Ectodermal cell (in vitro differentiated cells): Measurements from ENCODE around the gene ARSG.

Experiments
- H3K27ac ChIP-seq: 2 replicates; pipeline ENCODE4 v1.7.0; 2013; ENCODE audit warnings: mild to moderate bottlenecking, low read depth, low read length; ENCODE audit not compliant: insufficient read depth, poor library complexity, severe bottlenecking
- H3K27me3 ChIP-seq: 2 replicates; pipeline ENCODE4 v1.7.0; 2013; ENCODE audit warnings: mild to moderate bottlenecking, low read length; ENCODE audit not compliant: insufficient read depth, control insufficient read depth, poor library complexity, severe bottlenecking
- H3K36me3 ChIP-seq: one replicate; pipeline ENCODE4 v1.7.0; 2013; ENCODE audit warnings: low read length; ENCODE audit not compliant: control insufficient read depth, insufficient read depth
- H3K4me1 ChIP-seq: one replicate; pipeline ENCODE4 v1.7.0; 2013; ENCODE audit warnings: low read length; ENCODE audit not compliant: control insufficient read depth, insufficient read depth
- H3K4me3 ChIP-seq: 2 replicates; pipeline ENCODE4 v1.7.0; 2013; ENCODE audit warnings: low read depth, low read length, control low read depth; ENCODE audit not compliant: insufficient read depth
- H3K9me3 ChIP-seq: 2 replicates; pipeline ENCODE4 v1.7.0; 2013; ENCODE audit warnings: mild to moderate bottlenecking, low read length, moderate library complexity; ENCODE audit not compliant: control insufficient read depth
- WGBS, 2 experiments: methylation state at CpG; one replicate each; pipeline ENCODE4 v1.1.7; 2013; ENCODE audit warnings: missing lambda C conversion rate in 2 of 2; 5-methylcytosine and 5-hydroxymethylcytosine counted together

The ARSG gene

GRCh38 chr17:68443972-68444464 is 152.7 kb downstream of the ARSG start:
- Histone ChIP-seq H3K9me3 (no peaks in the 10 kb centered on the region), H3K4me1 (no peaks in the 10 kb centered on the region), H3K4me3 (no peak overlapping the region), H3K27me3 (no peaks in the 10 kb centered on the region), H3K27ac (no peak overlapping the region), H3K36me3 (no peaks in the 10 kb centered on the region)
- WGBS, 2 experiments = 93 to 94% methylated on average over 8 to 11 of the region's 11 CpGs

GRCh38 chr17:68445671-68446070 is 154.4 kb downstream of the ARSG start:
- no peaks in the 10 kb centered on the region for H3K36me3 ChIP-seq
- H3K9me3 ChIP-seq = no peaks in the 10 kb centered on the region
- no peak overlapping the region for H3K27ac ChIP-seq
- 94 to 97% methylated on average over 8 of the region's 8 CpGs for WGBS, 2 experiments
- H3K27me3 ChIP-seq = no peaks in the 10 kb centered on the region
- H3K4me1 ChIP-seq = no peaks in the 10 kb centered on the region
- no peak overlapping the region for H3K4me3 ChIP-seq

GRCh38 chr17:68446626-68447041 is 155.3 kb downstream of the ARSG start:
- 94% methylated on average over 9 of the region's 9 CpGs for WGBS, 2 experiments
- Histone ChIP-seq H3K36me3 (no peaks in the 10 kb centered on the region), H3K4me1 (no peaks in the 10 kb centered on the region), H3K4me3 (no peak overlapping the region), H3K27me3 (no peaks in the 10 kb centered on the region), H3K9me3 (no peaks in the 10 kb centered on the region), H3K27ac (no peak overlapping the region)

- WGBS, 2 experiments = 95 to 96% methylated on average over 13 of the region's 13 CpGs
- no peaks in the 10 kb centered on the region for H3K27me3 ChIP-seq
- H3K4me1 ChIP-seq = no peaks in the 10 kb centered on the region
- H3K36me3 ChIP-seq = no peaks in the 10 kb centered on the region
- no peak overlapping the region for H3K4me3 ChIP-seq
- H3K27ac ChIP-seq = no peak overlapping the region
- no peaks in the 10 kb centered on the region for H3K9me3 ChIP-seq
Measured at GRCh38 chr17:68449021-68449739, 157.9 kb downstream of the ARSG start.

GRCh38 chr17:68450391-68450790 is 159.1 kb downstream of the ARSG start:
- Histone ChIP-seq H3K27ac (no peak overlapping the region), H3K4me3 (no peak overlapping the region), H3K4me1 (no peaks in the 10 kb centered on the region), H3K36me3 (no peaks in the 10 kb centered on the region), H3K27me3 (no peaks in the 10 kb centered on the region), H3K9me3 (no peaks in the 10 kb centered on the region)
- 91 to 93% methylated on average over 8 of the region's 8 CpGs for WGBS, 2 experiments

GRCh38 chr17:68450801-68451200 is 159.5 kb downstream of the ARSG start:
- peaks cover under 1% of the 10 kb centered on the region for H3K4me1 ChIP-seq
- no peaks in the 10 kb centered on the region for H3K9me3 ChIP-seq
- WGBS, 2 experiments = 95 to 96% methylated on average over 14 of the region's 14 CpGs
- H3K4me3 ChIP-seq = no peak overlapping the region
- no peaks in the 10 kb centered on the region for H3K27me3 ChIP-seq
- no peak overlapping the region for H3K27ac ChIP-seq
- H3K36me3 ChIP-seq = no peaks in the 10 kb centered on the region

- H3K27ac ChIP-seq = no peak overlapping the region
- H3K4me1 ChIP-seq = peaks cover 8% of the 10 kb centered on the region
- no peak overlapping the region for H3K4me3 ChIP-seq
- H3K36me3 ChIP-seq = no peaks in the 10 kb centered on the region
- WGBS, 2 experiments = 95 to 96% methylated on average over 3 to 5 of the region's 5 CpGs
- no peaks in the 10 kb centered on the region for H3K27me3 ChIP-seq
- H3K9me3 ChIP-seq = no peaks in the 10 kb centered on the region
Measured at GRCh38 chr17:68451670-68452354, 160.5 kb downstream of the ARSG start.

GRCh38 chr17:68452724-68453290 is 161.5 kb downstream of the ARSG start:
- Histone ChIP-seq H3K36me3 (no peaks in the 10 kb centered on the region), H3K27me3 (no peaks in the 10 kb centered on the region), H3K4me1 (peaks cover 8% of the 10 kb centered on the region), H3K4me3 (no peak overlapping the region), H3K27ac (no peak overlapping the region), H3K9me3 (no peaks in the 10 kb centered on the region)
- WGBS, 2 experiments = 88 to 90% methylated on average over 6 of the region's 6 CpGs

- 87 to 94% methylated on average over 5 of the region's 5 CpGs for WGBS, 2 experiments
- Histone ChIP-seq H3K9me3 (no peaks in the 10 kb centered on the region), H3K27ac (no peak overlapping the region), H3K4me3 (no peak overlapping the region), H3K4me1 (peaks cover 14% of the 10 kb centered on the region), H3K36me3 (no peaks in the 10 kb centered on the region), H3K27me3 (peaks cover 11% of the 10 kb centered on the region)
Measured at GRCh38 chr17:68453991-68454665, 162.8 kb downstream of the ARSG start.

GRCh38 chr17:68455901-68456338 is 164.6 kb downstream of the ARSG start:
- Histone ChIP-seq H3K36me3 (no peaks in the 10 kb centered on the region), H3K4me3 (peak overlapping the region; percentile 60), H3K27ac (no peak overlapping the region), H3K9me3 (no peaks in the 10 kb centered on the region), H3K4me1 (peaks cover 14% of the 10 kb centered on the region), H3K27me3 (peaks cover 15% of the 10 kb centered on the region)
- 81 to 93% methylated on average over 4 of the region's 4 CpGs for WGBS, 2 experiments
